ENCODE data around the gene SHC1.

SHC1 gene

GRCh38 chr1:154972213-154972516 is 1.6 kb upstream of the SHC1 start:
- no peaks in the 10 kb centered on the region for H3K9me3 ChIP-seq (ENCODE audit: control insufficient read depth, insufficient read depth, low read length)
- H3K27me3 ChIP-seq (ENCODE audit: control insufficient read depth, low read length) = no peaks in the 10 kb centered on the region
- H3K79me2 ChIP-seq (ENCODE audit: control insufficient read depth, low read length) = peaks cover 74% of the 10 kb centered on the region
- peaks cover 14% of the 10 kb centered on the region; the same call in 1 of the 2 replicates for H4K20me1 ChIP-seq (ENCODE audit: control insufficient read depth, insufficient read depth, low read depth, low read length)
- TF ChIP-seq EZH2phosphoT487 (IDR thresholded peaks at IDR 0.05; ENCODE audit: borderline replicate concordance, low read length) (no peak), CTCF (IDR thresholded peaks at IDR 0.05; ENCODE audit: low read depth, low read length, poor library complexity, severe bottlenecking) (no peak)
- no peak overlapping the region for H3K4me2 ChIP-seq (ENCODE audit: low read length)
- H3K9me2 ChIP-seq (replicated peaks; ENCODE audit: control insufficient read depth, low read length) = no peaks in the 10 kb centered on the region
- peaks cover 61% of the 10 kb centered on the region for H3K36me3 ChIP-seq (ENCODE audit: control insufficient read depth, low read length)
- H3K4me1 ChIP-seq (ENCODE audit: control insufficient read depth, low read length) = peaks cover 43% of the 10 kb centered on the region
- no peak overlapping the region for H3K27ac ChIP-seq (ENCODE audit: low read depth, low read length)
- H3K4me3 ChIP-seq (ENCODE audit: low read length) = no peak overlapping the region; the same call in 1 of the 2 replicates
- peaks cover 4% of the 10 kb centered on the region; the same call in 1 of the 2 replicates for H3F3A ChIP-seq (ENCODE audit: control insufficient read depth, insufficient read depth)

- Histone ChIP-seq H3F3A (ENCODE audit: control insufficient read depth, insufficient read depth) (peaks cover 4% of the 10 kb centered on the region; the same call in 1 of the 2 replicates), H3K79me2 (ENCODE audit: control insufficient read depth, low read length) (peaks cover 67% of the 10 kb centered on the region), H3K4me1 (ENCODE audit: control insufficient read depth, low read length) (peaks cover 36% of the 10 kb centered on the region), H3K27me3 (ENCODE audit: control insufficient read depth, low read length) (no peaks in the 10 kb centered on the region), H4K20me1 (ENCODE audit: control insufficient read depth, insufficient read depth, low read depth, low read length) (peaks cover 13% of the 10 kb centered on the region; the same call in 1 of the 2 replicates), H3K9me3 (ENCODE audit: control insufficient read depth, insufficient read depth, low read length) (no peaks in the 10 kb centered on the region), H3K36me3 (ENCODE audit: control insufficient read depth, low read length) (peaks cover 62% of the 10 kb centered on the region), H3K9me2 (replicated peaks; ENCODE audit: control insufficient read depth, low read length) (no peaks in the 10 kb centered on the region), H3K27ac (ENCODE audit: low read depth, low read length) (no peak overlapping the region), H3K4me2 (ENCODE audit: low read length) (peak overlapping the region; percentile 48), H3K4me3 (ENCODE audit: low read length) (peak overlapping the region; percentile 31; the same call in 1 of the 2 replicates)
- TF ChIP-seq EZH2phosphoT487 (IDR thresholded peaks at IDR 0.05; ENCODE audit: borderline replicate concordance, low read length) = no peak
- no peak for TF ChIP-seq CTCF (IDR thresholded peaks at IDR 0.05; ENCODE audit: low read depth, low read length, poor library complexity, severe bottlenecking)
These were observed 923 bp upstream of the SHC1 start for GRCh38 chr1:154971341-154971998.

- no peaks in the 10 kb centered on the region for H3K9me3 ChIP-seq (ENCODE audit: control insufficient read depth, insufficient read depth, low read length)
- H3K9me2 ChIP-seq (replicated peaks; ENCODE audit: control insufficient read depth, low read length) = no peaks in the 10 kb centered on the region
- H3K27ac ChIP-seq (ENCODE audit: low read depth, low read length) = no peak overlapping the region
- TF ChIP-seq EZH2phosphoT487 (IDR thresholded peaks at IDR 0.05; ENCODE audit: borderline replicate concordance, low read length) (no peak), CTCF (IDR thresholded peaks at IDR 0.05; ENCODE audit: low read depth, low read length, poor library complexity, severe bottlenecking) (no peak)
- no peak overlapping the region for H3K4me3 ChIP-seq (ENCODE audit: low read length)
- peaks cover 30% of the 10 kb centered on the region for H3K4me1 ChIP-seq (ENCODE audit: control insufficient read depth, low read length)
- peaks cover 61% of the 10 kb centered on the region for H3K36me3 ChIP-seq (ENCODE audit: control insufficient read depth, low read length)
- H3K4me2 ChIP-seq (ENCODE audit: low read length) = peak overlapping the region; percentile 48
- peaks cover under 1% of the 10 kb centered on the region; the same call in 1 of the 2 replicates for H3F3A ChIP-seq (ENCODE audit: control insufficient read depth, insufficient read depth)
- peaks cover 52% of the 10 kb centered on the region for H3K79me2 ChIP-seq (ENCODE audit: control insufficient read depth, low read length)
- no peaks in the 10 kb centered on the region for H3K27me3 ChIP-seq (ENCODE audit: control insufficient read depth, low read length)
- H4K20me1 ChIP-seq (ENCODE audit: control insufficient read depth, insufficient read depth, low read depth, low read length) = peaks cover 8% of the 10 kb centered on the region; the same call in 1 of the 2 replicates
These were observed 591 bp downstream of the SHC1 start for GRCh38 chr1:154969860-154970452.

Measured in DOHH2 (cell line).